ENCODE data around the gene VPS26B.
"Not testable (repeated sequence)": the region's sequence is repeated elsewhere in the genome, so short reads cannot be mapped to it uniquely, and the experiment has no call there.

The VPS26B gene

DNA sequence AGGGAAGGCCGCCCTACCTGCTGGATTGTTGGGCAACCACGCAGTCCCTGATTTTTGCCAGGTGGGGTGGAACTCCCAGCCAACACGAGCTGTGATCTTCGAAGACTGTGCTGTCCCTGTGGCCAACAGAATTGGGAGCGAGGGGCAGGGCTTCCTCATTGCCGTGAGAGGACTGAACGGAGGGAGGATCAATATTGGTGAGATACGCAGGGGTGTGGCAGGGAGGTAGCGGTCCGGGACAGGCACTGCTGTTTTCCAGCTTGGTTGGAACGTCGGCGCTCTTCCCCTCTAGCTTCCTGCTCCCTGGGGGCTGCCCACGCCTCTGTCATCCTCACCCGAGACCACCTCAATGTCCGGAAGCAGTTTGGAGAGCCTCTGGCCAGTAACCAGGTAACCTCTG, 36.5 kb downstream of the VPS26B start:
- no peak for DNase-seq

DNA sequence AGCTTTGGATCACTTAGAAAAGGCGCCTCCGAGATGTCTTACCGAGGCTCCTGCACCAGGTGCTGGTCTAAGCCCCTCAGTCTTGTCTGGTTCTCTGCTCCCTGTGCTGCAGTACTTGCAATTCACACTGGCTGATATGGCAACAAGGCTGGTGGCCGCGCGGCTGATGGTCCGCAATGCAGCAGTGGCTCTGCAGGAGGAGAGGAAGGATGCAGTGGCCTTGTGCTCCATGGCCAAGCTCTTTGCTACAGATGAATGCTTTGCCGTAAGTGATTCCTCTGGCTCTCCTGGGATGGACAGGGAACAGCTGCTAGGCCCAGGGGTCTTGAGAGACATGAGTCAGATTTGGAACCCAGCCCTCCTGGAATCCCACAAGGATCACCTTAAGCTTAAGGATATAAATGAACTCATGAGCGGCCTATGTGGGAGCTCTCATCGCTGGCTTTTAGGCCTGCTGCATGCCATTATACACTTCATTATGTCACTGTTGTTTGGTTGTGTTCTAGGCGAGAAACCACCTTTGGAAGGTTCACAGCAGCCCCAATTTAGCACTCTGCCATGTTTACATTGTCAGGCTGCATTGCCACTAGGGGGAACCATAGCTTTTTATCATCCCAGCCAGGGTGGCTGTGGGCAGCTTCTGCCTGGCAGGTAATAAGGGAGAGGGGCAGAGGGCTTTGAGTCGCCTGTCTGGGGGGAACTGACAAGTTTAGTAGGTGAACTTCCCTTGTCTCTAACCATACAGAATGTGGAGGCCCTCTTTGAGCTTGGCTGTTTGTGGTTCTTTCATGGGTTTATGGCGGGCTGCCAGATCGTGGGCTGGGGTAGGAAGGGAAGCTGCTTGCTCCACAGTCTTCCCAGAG, 37.4 kb downstream of the VPS26B start:
- DNase-seq, result no peak

DNA sequence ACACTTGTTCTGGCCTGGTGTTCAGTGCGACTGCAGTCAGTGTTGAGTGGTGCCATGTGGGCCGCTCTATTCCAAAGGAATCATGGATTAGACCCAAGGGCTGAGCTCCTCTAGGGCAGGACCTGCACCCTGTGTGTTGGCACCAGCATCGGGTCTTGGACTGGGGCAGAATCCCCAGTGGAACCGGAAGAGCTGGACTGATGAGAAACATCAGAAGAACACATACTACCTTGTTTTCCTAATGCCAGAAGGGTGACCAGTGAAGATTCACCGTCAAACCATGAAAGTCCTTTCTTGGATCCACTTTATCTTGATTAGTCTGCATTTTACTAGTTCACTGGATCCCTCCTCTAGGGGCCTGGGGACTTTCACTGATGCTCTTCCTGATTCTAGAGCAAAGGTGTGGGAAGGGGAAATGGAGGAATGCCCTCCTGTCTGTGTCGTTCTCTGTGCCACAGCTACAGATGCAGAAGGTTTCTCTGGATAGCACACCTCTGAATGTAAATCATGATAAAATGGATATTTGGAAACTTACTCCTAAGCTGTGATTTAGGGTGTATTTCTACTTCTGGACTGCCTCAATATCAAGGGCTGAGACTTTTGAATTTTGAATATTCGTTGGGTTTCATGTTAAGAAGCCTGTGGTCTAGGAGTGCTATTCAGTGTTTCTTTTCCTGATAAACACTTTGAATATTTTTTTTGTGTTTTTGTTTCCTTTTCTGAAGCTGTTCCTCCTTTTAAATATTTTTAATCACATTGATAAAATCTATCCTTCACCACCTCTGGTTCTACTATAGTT, 40.7 kb downstream of the VPS26B start:
- DNase-seq, result no peak

GRCh38 chr11:134266440-134266839, 42.0 kb downstream of the VPS26B start:
- no peak for DNase-seq

- no peak for DNase-seq
Observed at GRCh38 chr11:134266841-134267251, 42.4 kb downstream of the VPS26B start.

DNA sequence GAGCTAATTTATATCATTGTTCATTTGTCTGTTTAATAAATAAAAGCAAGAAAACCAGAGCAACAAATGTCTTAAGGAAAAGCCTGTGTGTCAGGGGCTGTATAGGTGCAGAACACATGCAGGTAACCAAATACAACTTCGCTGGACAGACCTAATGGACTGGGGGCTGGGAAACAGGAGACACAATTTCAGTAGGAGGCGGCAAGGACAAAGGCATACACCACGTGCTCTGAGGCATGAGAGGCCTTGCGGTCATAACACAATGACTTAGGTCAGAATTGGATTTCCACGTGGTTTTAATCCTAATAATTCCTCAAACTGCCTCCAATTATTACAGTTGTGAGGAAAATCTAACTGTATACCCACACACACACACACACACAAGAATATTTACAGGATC, 43.0 kb downstream of the VPS26B start:
- no peak for DNase-seq

- DNase-seq, result no peak
Observed at GRCh38 chr11:134267966-134268365, 43.5 kb downstream of the VPS26B start.

DNA sequence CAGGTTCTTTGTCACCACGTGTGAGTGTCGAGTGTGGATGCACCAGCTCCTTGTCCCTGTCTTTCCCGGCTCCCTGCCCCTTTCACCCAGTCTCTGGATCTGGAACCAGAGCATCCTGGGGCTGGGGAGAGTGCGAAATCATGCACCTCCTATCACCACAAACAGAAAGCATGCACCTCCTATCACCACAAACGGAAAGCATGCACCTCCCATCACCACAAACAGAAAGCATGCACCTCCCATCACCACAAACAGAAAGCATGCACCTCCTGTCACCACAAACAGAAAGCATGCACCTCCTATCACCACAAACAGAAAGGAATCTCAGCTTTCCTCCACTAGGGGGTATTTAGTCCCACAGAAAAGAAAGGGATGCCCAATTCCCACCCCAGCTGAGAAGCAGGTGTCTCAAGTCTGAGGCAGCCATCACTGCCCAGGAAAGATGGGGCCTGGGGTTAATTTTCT, 45.8 kb downstream of the VPS26B start:
- DNase-seq, result no peak

DNA sequence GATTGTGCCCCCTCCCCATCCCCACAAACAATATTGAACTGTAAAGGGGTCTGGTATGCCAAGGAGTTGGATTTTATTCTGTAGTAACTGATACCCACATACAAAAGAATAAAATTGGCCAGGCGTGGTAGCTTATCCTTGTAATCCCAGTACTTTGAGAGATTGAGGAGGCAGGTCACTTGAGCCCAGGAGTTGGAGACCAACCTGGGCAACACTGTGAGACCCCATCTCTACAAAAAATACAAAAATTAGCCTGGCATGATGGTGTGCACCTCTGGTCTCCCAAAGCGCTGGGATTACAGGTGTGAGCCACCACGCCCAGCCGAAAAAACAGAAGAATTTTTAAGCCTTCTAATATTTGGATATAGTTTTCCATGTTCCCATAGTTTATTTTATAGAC, 47.5 kb downstream of the VPS26B start:
- DNase-seq, result no peak

GRCh38 chr11:134272381-134273316, 48.2 kb downstream of the VPS26B start:
- no peak for DNase-seq

GRCh38 chr11:134273317-134273712, 48.8 kb downstream of the VPS26B start:
- no peak for DNase-seq

GRCh38 chr11:134275188-134275533, 50.7 kb downstream of the VPS26B start:
- no peak for DNase-seq

GRCh38 chr11:134275534-134276395, 51.3 kb downstream of the VPS26B start, which contains the start of gene GLB1L3:
GLB1L3 (plus strand) TSS chr11:134276379; CDS start chr11:134276741, 362 bp downstream.
- no peak for DNase-seq

GRCh38 chr11:134276396-134277182, 52.1 kb downstream of the VPS26B start:
- no peak for DNase-seq

GRCh38 chr11:134277183-134278001, 52.9 kb downstream of the VPS26B start:
- DNase-seq, result no peak

GRCh38 chr11:134278356-134278755, 53.9 kb downstream of the VPS26B start:
- no peak for DNase-seq

GRCh38 chr11:134281635-134282034, 57.2 kb downstream of the VPS26B start:
- not testable (repeated sequence) for DNase-seq

DNA sequence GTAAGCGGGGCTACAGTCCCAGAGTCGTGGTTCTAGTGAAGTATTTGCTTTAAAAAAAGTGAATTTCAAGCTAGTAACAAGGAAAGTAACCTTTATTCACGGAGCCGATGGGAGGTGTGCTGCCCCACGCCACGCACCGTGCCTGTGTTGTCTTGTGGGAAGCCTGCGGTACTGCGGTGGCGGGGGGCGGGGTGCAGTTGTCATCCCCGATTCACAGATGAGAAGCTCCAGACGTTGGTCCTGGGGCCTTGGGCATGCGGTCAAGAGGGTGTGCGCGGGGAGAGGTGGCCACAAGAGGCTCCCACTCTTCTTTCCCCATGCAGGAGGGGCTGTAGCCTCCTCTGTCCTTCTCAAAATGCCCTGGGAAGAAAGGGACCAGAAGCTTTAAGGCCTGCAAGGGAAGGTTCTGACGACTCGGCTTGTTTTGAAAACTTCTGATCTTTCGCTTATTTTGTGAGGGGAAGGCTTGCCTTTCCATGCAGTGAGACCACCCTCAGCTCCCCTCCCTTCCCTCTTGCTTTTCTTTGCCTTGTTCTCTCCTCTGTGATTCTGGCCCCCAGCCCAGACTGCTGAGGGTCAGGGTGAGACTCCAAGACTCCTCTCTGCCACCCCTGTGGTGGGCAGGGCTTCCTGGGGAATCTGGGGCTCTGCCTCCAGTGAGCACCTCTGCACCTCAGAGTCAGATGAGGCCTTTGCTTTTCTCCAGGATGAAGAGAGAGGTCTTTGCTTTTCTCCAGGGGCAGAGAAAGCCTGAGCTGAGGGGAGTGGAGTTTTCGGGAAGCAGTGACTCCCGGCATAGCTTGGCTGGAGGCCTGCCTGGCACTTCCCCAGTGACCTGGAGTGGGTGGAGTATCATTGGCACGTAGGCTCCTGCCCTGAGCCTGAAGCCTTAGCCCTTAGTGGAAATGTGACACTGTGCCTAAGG, 57.9 kb downstream of the VPS26B start:
- DNase-seq, result no peak

All from NCI-H1436 treated with DMSO at 0.1 percent for 48 hours (cell line).